GM12878 (cell line): ENCODE results near the gene COX6A2. TPM values are rescaled to one million over a fixed set of nuclear protein-coding genes. Genes with fewer than 3 reads are reported as not detected.

Source experiments
- ASH2L ChIP-seq: fragments of 300-600, 200-600 bp; sonication (generic); IDR thresholded peaks from 2 replicates; pipeline ENCODE4 v1.6.1; 2017; ENCODE audit warnings: low read depth, mild to moderate bottlenecking, borderline replicate concordance
- CREM ChIP-seq: IDR thresholded peaks from 2 replicates; pipeline ENCODE4 v1.6.1; 2014; ENCODE audit warnings: antibody characterized with exemption, low read depth
- E4F1 ChIP-seq: fragments of 450-650 bp; IDR thresholded peaks from 2 replicates; pipeline ENCODE4 v1.6.1; 2018; ENCODE audit warnings: borderline replicate concordance, mild to moderate bottlenecking; ENCODE audit not compliant: partially characterized antibody
- EGR1 ChIP-seq, 2 experiments: IDR thresholded peaks; 1 replicate in 1 of 2; 2 replicates in 1 of 2; pipeline ENCODE4 v1.6.1; 2011 to 2012; ENCODE audit warnings: low read depth in 2 of 2, low read length in 2 of 2, borderline replicate concordance in 1 of 2, mild to moderate bottlenecking in 1 of 2, moderate library complexity in 1 of 2
- EZH2 ChIP-seq: IDR thresholded peaks from 2 replicates; pipeline ENCODE4 v1.6.1; 2012; ENCODE audit warnings: low read depth, mild to moderate bottlenecking, control low read depth, inconsistent platforms, low read length, borderline replicate concordance; ENCODE audit not compliant: control insufficient read depth
- GATAD2B ChIP-seq: fragments of 450-650 bp; conservative IDR thresholded peaks from 2 replicates; pipeline ENCODE4 v1.6.1; 2017; ENCODE audit warnings: low read depth, mild to moderate bottlenecking, moderate library complexity
- NFYA ChIP-seq: IDR thresholded peaks from 2 replicates; pipeline ENCODE4 v1.6.1; 2011; ENCODE audit warnings: low read depth, mild to moderate bottlenecking, low read length, improper control_type of control experiment, borderline replicate concordance
- RAD21 ChIP-seq: IDR thresholded peaks from 2 replicates; pipeline ENCODE4 v1.6.1; 2011; ENCODE audit warnings: mild to moderate bottlenecking, low read depth, low read length, moderate library complexity; ENCODE audit not compliant: insufficient read depth
- RAD51 ChIP-seq: fragments of 450-650 bp; IDR thresholded peaks from 2 replicates; pipeline ENCODE4 v1.6.1; 2016; ENCODE audit warnings: moderate library complexity, mild to moderate bottlenecking, inconsistent platforms
- RFX5 ChIP-seq: IDR thresholded peaks from 2 replicates; pipeline ENCODE4 v1.6.1; 2011; ENCODE audit warnings: low read depth, low read length, improper control_type of control experiment
- SIX5 ChIP-seq: IDR thresholded peaks from 2 replicates; pipeline ENCODE4 v1.6.1; 2011; ENCODE audit warnings: mild to moderate bottlenecking, low read depth, low read length, moderate library complexity; ENCODE audit not compliant: severe bottlenecking
- SMAD1 ChIP-seq: fragments of 450-650 bp; IDR thresholded peaks from 2 replicates; pipeline ENCODE4 v1.6.1; 2018; ENCODE audit warnings: mild to moderate bottlenecking, low read depth; ENCODE audit not compliant: partially characterized antibody
- SMARCA5 ChIP-seq: fragments of 450-650 bp; IDR thresholded peaks from 2 replicates; pipeline ENCODE4 v1.6.1; 2017; ENCODE audit warnings: mild to moderate bottlenecking
- TARDBP ChIP-seq: IDR thresholded peaks from 2 replicates; pipeline ENCODE4 v1.6.1; 2016; ENCODE audit warnings: borderline replicate concordance
- TCF3 ChIP-seq: IDR thresholded peaks from 2 replicates; pipeline ENCODE4 v1.6.1; 2012; ENCODE audit warnings: low read depth, mild to moderate bottlenecking, low read length, borderline replicate concordance; ENCODE audit not compliant: insufficient read depth
- YY1 ChIP-seq: IDR thresholded peaks from 2 replicates; pipeline ENCODE4 v1.6.1; 2011; ENCODE audit warnings: low read depth, mild to moderate bottlenecking, low read length
- polyA plus RNA-seq, 11 experiments: library from polyadenylated mRNA; depleted of rRNA in 4 of 11; unstranded in 6 of 11; stranded (reverse) in 5 of 11; fragments of >200 nt; fragmentation: Nextera tagmentation in 4 of 11; fragmentation: Illumina TruSeq in 1 of 11; extraction: Ambion mirVana in 4 of 11; extraction: Trizol in 1 of 11; gene quantifications; 1 replicate in 1 of 11; 2 replicates in 10 of 11; pipeline versions ENCODE4 v1.2.1 to v1.2.3, GENCODE V29; 2011 to 2016; ENCODE audit warnings: inconsistent platforms in 2 of 11, missing spikeins in 2 of 11, low read depth in 1 of 11
- total RNA-seq, 4 experiments: library from RNA; depleted of rRNA in 3 of 4; stranded (reverse); fragments of >200 nt in 3 of 4; fragmentation: Illumina TruSeq in 1 of 4; extraction: Trizol in 1 of 4; gene quantifications; 2 replicates each; pipeline versions ENCODE4 v1.2.1 to v1.2.3, GENCODE V29; 2013 to 2021
- TF ChIP-seq, protein P1 (sequence below): IDR thresholded peaks from 2 replicates; pipeline ENCODE4 v1.6.1; 2011; ENCODE audit warnings: low read depth, mild to moderate bottlenecking, low read length, moderate library complexity, borderline replicate concordance; ENCODE audit errors: extremely low read depth
- TF ChIP-seq, protein P2 (sequence below): IDR thresholded peaks from 2 replicates; pipeline ENCODE4 v1.6.1; 2012; ENCODE audit warnings: improper control_type of control experiment, low read depth, low read length; ENCODE audit not compliant: insufficient replicate concordance
- TF ChIP-seq, protein P3 (sequence below): fragments of 450-650 bp; IDR thresholded peaks from 2 replicates; pipeline ENCODE4 v1.6.1; 2017; ENCODE audit warnings: mild to moderate bottlenecking

Gene COX6A2
- total and polyA plus RNA-seq, 10 of the 15 experiments (the other 5 are each of a cell fraction or from before 2014, with no cell fraction given): not detected

DNA sequence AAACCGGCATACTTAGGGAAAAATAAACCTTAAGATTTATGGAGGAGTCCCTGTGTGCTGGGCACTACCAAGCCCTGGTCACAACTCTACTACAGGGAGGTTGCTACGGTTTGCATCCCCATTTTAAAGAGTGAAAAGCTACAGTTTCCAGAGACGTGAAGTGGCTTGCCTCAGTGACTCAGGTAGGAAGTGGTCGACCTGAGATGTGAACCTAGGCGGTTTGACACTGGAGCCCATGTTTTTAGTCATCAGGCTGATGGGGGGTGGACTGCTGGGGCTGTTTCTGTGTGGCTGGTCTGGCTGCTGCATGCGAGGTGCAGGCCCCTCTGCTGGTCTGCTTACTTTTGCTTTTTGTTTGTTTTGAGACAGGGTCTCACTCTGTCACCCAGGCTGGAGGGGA, 6.6 kb downstream of the COX6A2 start (continued):
- TF ChIP-seq YY1: no peak
- TF ChIP-seq GATAD2B: no peak
- TF ChIP-seq EGR1 (IDR thresholded peaks at IDR 0.05; ENCODE audit: borderline replicate concordance in 1 of 2, low read depth in 2 of 2, low read length in 2 of 2): no peak
- TF ChIP-seq ASH2L: no peak
- TF ChIP-seq TARDBP: no peak
- no peak for TF ChIP-seq SMAD1
- TF ChIP-seq E4F1: no peak
- TF ChIP-seq RFX5: no peak
- TF ChIP-seq CREM: peak; percentile 64
- TF ChIP-seq EZH2: no peak
- no peak for TF ChIP-seq RAD21
- no peak for TF ChIP-seq RAD51
- TF ChIP-seq, protein P1, sequence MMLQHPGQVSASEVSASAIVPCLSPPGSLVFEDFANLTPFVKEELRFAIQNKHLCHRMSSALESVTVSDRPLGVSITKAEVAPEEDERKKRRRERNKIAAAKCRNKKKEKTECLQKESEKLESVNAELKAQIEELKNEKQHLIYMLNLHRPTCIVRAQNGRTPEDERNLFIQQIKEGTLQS: no peak
- no peak for TF ChIP-seq SMARCA5
- no peak for TF ChIP-seq NFYA
- TF ChIP-seq, protein P2, sequence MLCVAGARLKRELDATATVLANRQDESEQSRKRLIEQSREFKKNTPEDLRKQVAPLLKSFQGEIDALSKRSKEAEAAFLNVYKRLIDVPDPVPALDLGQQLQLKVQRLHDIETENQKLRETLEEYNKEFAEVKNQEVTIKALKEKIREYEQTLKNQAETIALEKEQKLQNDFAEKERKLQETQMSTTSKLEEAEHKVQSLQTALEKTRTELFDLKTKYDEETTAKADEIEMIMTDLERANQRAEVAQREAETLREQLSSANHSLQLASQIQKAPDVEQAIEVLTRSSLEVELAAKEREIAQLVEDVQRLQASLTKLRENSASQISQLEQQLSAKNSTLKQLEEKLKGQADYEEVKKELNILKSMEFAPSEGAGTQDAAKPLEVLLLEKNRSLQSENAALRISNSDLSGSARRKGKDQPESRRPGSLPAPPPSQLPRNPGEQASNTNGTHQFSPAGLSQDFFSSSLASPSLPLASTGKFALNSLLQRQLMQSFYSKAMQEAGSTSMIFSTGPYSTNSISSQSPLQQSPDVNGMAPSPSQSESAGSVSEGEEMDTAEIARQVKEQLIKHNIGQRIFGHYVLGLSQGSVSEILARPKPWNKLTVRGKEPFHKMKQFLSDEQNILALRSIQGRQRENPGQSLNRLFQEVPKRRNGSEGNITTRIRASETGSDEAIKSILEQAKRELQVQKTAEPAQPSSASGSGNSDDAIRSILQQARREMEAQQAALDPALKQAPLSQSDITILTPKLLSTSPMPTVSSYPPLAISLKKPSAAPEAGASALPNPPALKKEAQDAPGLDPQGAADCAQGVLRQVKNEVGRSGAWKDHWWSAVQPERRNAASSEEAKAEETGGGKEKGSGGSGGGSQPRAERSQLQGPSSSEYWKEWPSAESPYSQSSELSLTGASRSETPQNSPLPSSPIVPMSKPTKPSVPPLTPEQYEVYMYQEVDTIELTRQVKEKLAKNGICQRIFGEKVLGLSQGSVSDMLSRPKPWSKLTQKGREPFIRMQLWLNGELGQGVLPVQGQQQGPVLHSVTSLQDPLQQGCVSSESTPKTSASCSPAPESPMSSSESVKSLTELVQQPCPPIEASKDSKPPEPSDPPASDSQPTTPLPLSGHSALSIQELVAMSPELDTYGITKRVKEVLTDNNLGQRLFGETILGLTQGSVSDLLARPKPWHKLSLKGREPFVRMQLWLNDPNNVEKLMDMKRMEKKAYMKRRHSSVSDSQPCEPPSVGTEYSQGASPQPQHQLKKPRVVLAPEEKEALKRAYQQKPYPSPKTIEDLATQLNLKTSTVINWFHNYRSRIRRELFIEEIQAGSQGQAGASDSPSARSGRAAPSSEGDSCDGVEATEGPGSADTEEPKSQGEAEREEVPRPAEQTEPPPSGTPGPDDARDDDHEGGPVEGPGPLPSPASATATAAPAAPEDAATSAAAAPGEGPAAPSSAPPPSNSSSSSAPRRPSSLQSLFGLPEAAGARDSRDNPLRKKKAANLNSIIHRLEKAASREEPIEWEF: no peak
- no peak for TF ChIP-seq TCF3
- TF ChIP-seq SIX5: no peak
- TF ChIP-seq, protein P3, sequence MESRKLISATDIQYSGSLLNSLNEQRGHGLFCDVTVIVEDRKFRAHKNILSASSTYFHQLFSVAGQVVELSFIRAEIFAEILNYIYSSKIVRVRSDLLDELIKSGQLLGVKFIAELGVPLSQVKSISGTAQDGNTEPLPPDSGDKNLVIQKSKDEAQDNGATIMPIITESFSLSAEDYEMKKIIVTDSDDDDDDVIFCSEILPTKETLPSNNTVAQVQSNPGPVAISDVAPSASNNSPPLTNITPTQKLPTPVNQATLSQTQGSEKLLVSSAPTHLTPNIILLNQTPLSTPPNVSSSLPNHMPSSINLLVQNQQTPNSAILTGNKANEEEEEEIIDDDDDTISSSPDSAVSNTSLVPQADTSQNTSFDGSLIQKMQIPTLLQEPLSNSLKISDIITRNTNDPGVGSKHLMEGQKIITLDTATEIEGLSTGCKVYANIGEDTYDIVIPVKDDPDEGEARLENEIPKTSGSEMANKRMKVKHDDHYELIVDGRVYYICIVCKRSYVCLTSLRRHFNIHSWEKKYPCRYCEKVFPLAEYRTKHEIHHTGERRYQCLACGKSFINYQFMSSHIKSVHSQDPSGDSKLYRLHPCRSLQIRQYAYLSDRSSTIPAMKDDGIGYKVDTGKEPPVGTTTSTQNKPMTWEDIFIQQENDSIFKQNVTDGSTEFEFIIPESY: no peak
